HCT116 (cell line): ENCODE data around the gene NDOR1.

Experiments
- EZH2phosphoT487 ChIP-seq: fragments of 200-600 bp; IDR thresholded peaks from 2 replicates; pipeline ENCODE4 v1.6.1; 2018; ENCODE audit warnings: antibody characterized with exemption, borderline replicate concordance
- POLR2A ChIP-seq: IDR thresholded peaks from 2 replicates; pipeline ENCODE4 v1.7.0; 2011; ENCODE audit warnings: borderline replicate concordance; ENCODE audit not compliant: insufficient read depth, insufficient read length; ENCODE audit errors: extremely low read depth
- POLR2AphosphoS5 ChIP-seq: IDR thresholded peaks from 2 replicates; pipeline ENCODE4 v1.6.1; 2011; ENCODE audit warnings: mild to moderate bottlenecking, low read depth, low read length, moderate library complexity
- RAD21 ChIP-seq: IDR thresholded peaks from 2 replicates; pipeline ENCODE4 v1.6.1; 2012; ENCODE audit warnings: low read depth, mild to moderate bottlenecking
- SP1 ChIP-seq: IDR thresholded peaks from 2 replicates; pipeline ENCODE4 v1.6.1; 2012; ENCODE audit warnings: low read depth
- ZFX ChIP-seq: fragments of 450-650 bp; IDR thresholded peaks from 2 replicates; pipeline ENCODE4 v1.6.1; 2017
- TF ChIP-seq, protein P1 (sequence below), 3 experiments: fragments of 200-600 bp in 1 of 3; sonication (generic) in 1 of 3; IDR thresholded peaks in 2 of 3; conservative IDR thresholded peaks in 1 of 3; 2 replicates each; pipeline ENCODE4 v1.5.1; 2012 to 2017; ENCODE audit warnings: low read depth in 2 of 3, low read length in 2 of 3, antibody characterized with exemption in 1 of 3, borderline replicate concordance in 1 of 3, control low read depth in 1 of 3, mild to moderate bottlenecking in 1 of 3, mixed read lengths in 1 of 3, mixed run types in 1 of 3, moderate library complexity in 1 of 3; ENCODE audit not compliant: insufficient read depth in 1 of 3
- TF ChIP-seq, protein P2 (sequence below): IDR thresholded peaks from 2 replicates; pipeline ENCODE4 v1.6.1; 2012
- TF ChIP-seq, protein P3 (sequence below): IDR thresholded peaks from 2 replicates; pipeline ENCODE4 v1.6.1; 2011; ENCODE audit warnings: mild to moderate bottlenecking, low read length, moderate library complexity; ENCODE audit not compliant: insufficient replicate concordance; ENCODE audit errors: extremely low read depth

DNA sequence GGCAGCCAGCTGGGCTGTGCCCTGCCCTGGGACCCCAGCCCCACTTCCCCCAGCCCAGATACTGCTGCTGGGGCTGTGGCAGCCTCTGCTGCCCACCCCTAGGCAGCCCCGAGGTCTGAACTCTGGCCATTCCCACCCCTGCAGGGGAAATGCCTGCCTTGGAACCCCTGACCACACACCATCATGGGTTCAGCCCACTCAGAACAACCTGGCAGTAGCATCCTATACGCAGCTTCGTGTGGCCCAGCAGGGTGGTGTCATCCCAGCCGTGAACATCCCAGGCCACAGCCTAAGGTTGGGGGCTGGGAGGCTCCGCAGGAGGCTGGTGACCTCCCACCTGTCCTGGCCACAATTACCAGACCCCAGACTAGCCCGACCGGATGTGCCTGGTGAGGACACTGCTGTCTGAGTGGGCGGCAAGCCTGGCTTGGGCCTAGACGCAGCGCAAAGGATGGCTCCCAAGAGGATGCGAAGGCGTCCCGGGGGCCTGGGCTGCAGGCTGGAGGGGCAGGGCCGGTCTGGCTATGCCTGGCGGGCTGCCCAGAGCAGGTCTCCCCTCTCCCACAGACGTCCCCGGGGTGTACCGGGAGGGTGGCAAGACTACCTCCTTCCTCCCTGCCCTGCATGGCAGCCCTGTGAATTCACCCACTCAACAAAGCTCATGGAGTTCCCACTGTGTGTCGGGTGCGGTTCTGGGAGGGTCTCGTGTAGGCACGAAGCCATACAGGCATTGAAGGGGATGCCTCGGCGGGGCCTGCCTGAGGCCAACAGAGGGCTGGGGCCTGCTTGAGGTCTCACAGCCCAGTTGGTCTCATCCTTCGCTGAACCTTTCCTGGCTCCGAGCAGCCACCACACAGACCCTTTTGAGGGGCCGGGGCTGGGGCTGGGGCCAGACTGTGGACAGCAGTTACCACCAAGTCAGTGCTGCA lies 23.7 kb downstream of the NDOR1 start:
- TF ChIP-seq SP1: no peak
- TF ChIP-seq, protein P1, sequence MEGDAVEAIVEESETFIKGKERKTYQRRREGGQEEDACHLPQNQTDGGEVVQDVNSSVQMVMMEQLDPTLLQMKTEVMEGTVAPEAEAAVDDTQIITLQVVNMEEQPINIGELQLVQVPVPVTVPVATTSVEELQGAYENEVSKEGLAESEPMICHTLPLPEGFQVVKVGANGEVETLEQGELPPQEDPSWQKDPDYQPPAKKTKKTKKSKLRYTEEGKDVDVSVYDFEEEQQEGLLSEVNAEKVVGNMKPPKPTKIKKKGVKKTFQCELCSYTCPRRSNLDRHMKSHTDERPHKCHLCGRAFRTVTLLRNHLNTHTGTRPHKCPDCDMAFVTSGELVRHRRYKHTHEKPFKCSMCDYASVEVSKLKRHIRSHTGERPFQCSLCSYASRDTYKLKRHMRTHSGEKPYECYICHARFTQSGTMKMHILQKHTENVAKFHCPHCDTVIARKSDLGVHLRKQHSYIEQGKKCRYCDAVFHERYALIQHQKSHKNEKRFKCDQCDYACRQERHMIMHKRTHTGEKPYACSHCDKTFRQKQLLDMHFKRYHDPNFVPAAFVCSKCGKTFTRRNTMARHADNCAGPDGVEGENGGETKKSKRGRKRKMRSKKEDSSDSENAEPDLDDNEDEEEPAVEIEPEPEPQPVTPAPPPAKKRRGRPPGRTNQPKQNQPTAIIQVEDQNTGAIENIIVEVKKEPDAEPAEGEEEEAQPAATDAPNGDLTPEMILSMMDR (IDR thresholded peaks at IDR 0.05 in 2 of 3, conservative IDR thresholded peaks at IDR 0.05 in 1 of 3; ENCODE audit: borderline replicate concordance in 1 of 3, insufficient read depth in 1 of 3, low read depth in 2 of 3, low read length in 2 of 3): no peak
- no peak for TF ChIP-seq RAD21
- TF ChIP-seq, protein P2, sequence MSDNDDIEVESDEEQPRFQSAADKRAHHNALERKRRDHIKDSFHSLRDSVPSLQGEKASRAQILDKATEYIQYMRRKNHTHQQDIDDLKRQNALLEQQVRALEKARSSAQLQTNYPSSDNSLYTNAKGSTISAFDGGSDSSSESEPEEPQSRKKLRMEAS: no peak
- no peak for TF ChIP-seq POLR2AphosphoS5
- no peak for TF ChIP-seq POLR2A
- TF ChIP-seq EZH2phosphoT487: no peak
- no peak for TF ChIP-seq ZFX
- TF ChIP-seq, protein P3, sequence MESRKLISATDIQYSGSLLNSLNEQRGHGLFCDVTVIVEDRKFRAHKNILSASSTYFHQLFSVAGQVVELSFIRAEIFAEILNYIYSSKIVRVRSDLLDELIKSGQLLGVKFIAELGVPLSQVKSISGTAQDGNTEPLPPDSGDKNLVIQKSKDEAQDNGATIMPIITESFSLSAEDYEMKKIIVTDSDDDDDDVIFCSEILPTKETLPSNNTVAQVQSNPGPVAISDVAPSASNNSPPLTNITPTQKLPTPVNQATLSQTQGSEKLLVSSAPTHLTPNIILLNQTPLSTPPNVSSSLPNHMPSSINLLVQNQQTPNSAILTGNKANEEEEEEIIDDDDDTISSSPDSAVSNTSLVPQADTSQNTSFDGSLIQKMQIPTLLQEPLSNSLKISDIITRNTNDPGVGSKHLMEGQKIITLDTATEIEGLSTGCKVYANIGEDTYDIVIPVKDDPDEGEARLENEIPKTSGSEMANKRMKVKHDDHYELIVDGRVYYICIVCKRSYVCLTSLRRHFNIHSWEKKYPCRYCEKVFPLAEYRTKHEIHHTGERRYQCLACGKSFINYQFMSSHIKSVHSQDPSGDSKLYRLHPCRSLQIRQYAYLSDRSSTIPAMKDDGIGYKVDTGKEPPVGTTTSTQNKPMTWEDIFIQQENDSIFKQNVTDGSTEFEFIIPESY: no peak
